ENCODE results near the gene RNLS. TPM values are rescaled to one million over a fixed set of nuclear protein-coding genes. Genes with fewer than 3 reads are reported as not detected.

RNLS gene
- total and polyA plus RNA-seq, 7 donors = 3.9 to 19.2 (median 8.8) TPM

DNA sequence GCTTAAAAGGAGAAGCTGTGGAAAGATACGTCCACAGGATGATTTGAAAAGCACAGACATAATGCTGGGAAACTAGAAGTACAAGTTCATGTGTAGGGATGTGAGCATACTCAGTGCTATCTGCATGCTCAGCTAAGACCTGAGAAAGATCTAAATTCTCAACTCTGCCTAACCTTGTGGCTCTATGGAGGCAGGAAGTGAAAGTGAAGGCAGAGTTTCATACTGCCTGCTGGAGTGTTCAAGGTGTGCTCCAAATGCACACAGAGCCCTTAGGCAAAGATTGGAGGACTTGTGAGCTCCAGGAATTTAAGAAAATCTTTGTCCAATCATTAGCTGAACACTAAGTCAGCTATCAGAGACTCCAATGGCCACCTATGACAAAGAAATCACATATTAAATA lies 190.9 kb downstream of the RNLS start:
- H3K27me3 ChIP-seq = no peaks in the 10 kb centered on the region
- TF ChIP-seq POLR2A (IDR thresholded peaks at IDR 0.05) (no peak), EP300 (IDR thresholded peaks at IDR 0.05) (no peak), CTCF (IDR thresholded peaks at IDR 0.05) (no peak), POLR2AphosphoS5 (IDR thresholded peaks at IDR 0.05) (no peak)
- no peak for DNase-seq
- H3K4me1 ChIP-seq = peaks cover 0 to 10% (median 0%) of the 10 kb centered on the region in 4 donors
- peaks cover 0 to 12% (median 5%) of the 10 kb centered on the region in 4 donors for H3K9me3 ChIP-seq
- no peak overlapping the region for H3K27ac ChIP-seq
- no peaks in the 10 kb centered on the region for H3K36me3 ChIP-seq
- intact Hi-C loops (cut with DNase I) = no loop called here
- WGBS, 2 donors = 58 to 86% methylated on average over 1 of the region's 1 CpG
- H3K4me3 ChIP-seq = no peak overlapping the region

GRCh38 chr10:88390041-88390440 lies 193.1 kb downstream of the RNLS start:
- WGBS, 2 donors = 86% methylated on average over 4 of the region's 4 CpGs
- no peak for DNase-seq
- intact Hi-C loops (cut with DNase I) = no loop called here
- Histone ChIP-seq H3K27me3 (no peaks in the 10 kb centered on the region), H3K4me1 (peaks cover 0 to 29% (median 18%) of the 10 kb centered on the region in 4 donors), H3K36me3 (no peaks in the 10 kb centered on the region), H3K27ac (no peak overlapping the region), H3K4me3 (no peak overlapping the region), H3K9me3 (no peaks in the 10 kb centered on the region)
- no peak for TF ChIP-seq POLR2A (IDR thresholded peaks at IDR 0.05)
- TF ChIP-seq EP300 (IDR thresholded peaks at IDR 0.05) = no peak

DNA sequence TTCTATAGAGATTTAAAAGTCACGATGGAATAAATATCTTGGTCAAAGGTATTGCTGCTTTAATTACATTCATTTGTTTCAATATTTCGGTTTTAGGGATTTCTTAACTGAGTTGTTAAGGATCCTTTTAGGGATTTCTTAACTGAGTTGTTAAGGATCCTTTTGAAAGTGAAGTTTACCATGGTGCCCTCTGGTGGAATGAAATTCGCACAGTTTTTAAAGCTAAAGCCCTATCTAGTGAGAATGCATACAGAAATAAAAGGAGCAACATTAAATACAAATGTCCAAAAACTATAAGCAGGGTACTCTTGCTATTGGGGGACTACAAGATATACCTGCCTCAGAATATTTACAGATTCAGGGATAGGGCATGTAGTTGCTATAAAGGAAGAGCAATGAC lies 193.7 kb downstream of the RNLS start:
- Histone ChIP-seq H3K27me3 (no peaks in the 10 kb centered on the region), H3K4me1 (peaks cover 0 to 29% (median 18%) of the 10 kb centered on the region in 4 donors), H3K9me3 (no peaks in the 10 kb centered on the region), H3K4me3 (no peak overlapping the region), H3K27ac (no peak overlapping the region), H3K36me3 (no peaks in the 10 kb centered on the region)
- TF ChIP-seq CTCF (IDR thresholded peaks at IDR 0.05) = peak in 3 of 4 experiments; percentile 46 to 61 (median 53)
- TF ChIP-seq POLR2AphosphoS5 (IDR thresholded peaks at IDR 0.05) = no peak
- 1 to 4% methylated on average over 3 of the region's 3 CpGs for WGBS, 2 donors
- no peak for DNase-seq
- intact Hi-C loops (cut with DNase I) = loop anchor here (5.0 to 10.0 kb wide), 2 partner anchors 255 to 527 kb away; partner anchors contain the start of genes KLLN and PTEN

DNA sequence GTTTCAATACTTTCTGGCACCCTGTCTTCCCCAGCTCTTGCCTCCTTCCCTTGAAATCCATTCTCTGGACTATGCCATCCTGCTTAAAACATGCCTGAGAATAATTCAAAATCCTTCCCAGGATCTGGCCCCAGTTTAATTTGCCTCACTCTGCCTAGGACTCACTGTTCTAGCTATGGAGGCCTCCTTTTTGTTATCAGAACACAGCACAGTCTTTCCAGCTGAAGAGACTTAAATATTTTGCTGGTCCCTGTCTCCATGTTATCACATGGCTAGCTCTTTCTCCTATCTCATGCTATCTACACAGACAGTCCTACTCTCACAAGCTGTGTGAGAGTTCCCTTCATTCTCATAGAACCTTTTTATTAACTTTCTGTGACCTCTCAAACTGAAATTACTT lies 194.8 kb downstream of the RNLS start:
- Histone ChIP-seq H3K36me3 (no peaks in the 10 kb centered on the region), H3K9me3 (no peaks in the 10 kb centered on the region), H3K4me3 (no peak overlapping the region), H3K27ac (peak overlapping the region in 3 of 4 donors; percentile 22 to 63 (median 52)), H3K4me1 (peaks cover 0 to 29% (median 18%) of the 10 kb centered on the region in 4 donors), H3K27me3 (no peaks in the 10 kb centered on the region)
- TF ChIP-seq POLR2AphosphoS5 (IDR thresholded peaks at IDR 0.05) (no peak), EP300 (IDR thresholded peaks at IDR 0.05) (no peak), CTCF (IDR thresholded peaks at IDR 0.05) (no peak), POLR2A (IDR thresholded peaks at IDR 0.05) (no peak)
- DNase-seq = no peak
- intact Hi-C loops (cut with DNase I) = loop anchor here (5.0 to 10.0 kb wide), 2 partner anchors 254 to 526 kb away; partner anchors contain the start of genes KLLN and PTEN

- Histone ChIP-seq H3K27me3 (no peaks in the 10 kb centered on the region), H3K9me3 (no peaks in the 10 kb centered on the region), H3K27ac (peak overlapping the region; percentile 48 to 63 (median 52)), H3K4me3 (peak overlapping the region in 3 of 4 donors; percentile 8 to 27 (median 23)), H3K36me3 (no peaks in the 10 kb centered on the region), H3K4me1 (peaks cover 0 to 29% (median 18%) of the 10 kb centered on the region in 4 donors)
- WGBS, 2 donors = 6 to 15% methylated on average over 6 of the region's 6 CpGs
- intact Hi-C loops (cut with DNase I) = loop anchor here (5.0 to 10.0 kb wide), 2 partner anchors 252 to 525 kb away; partner anchors contain the start of genes KLLN and PTEN
- peak in 3 of 4 donors; percentile 47 to 62 (median 51) for TF ChIP-seq POLR2AphosphoS5 (IDR thresholded peaks at IDR 0.05)
- TF ChIP-seq CTCF (IDR thresholded peaks at IDR 0.05) = no peak
- peak; percentile 61 for DNase-seq
Measured at GRCh38 chr10:88386821-88387773, 196.0 kb downstream of the RNLS start.

All from sigmoid colon (tissue), 7 donors.